BE2C (cell line): ENCODE measurements around the gene KCNMA1.
A peak's percentile ranks its signal among the peaks of the same experiment; 100 is the strongest.
"Not testable (repeated sequence)": the region's sequence is repeated elsewhere in the genome, so short reads cannot be mapped to it uniquely, and the experiment has no call there.

Experiments
- DNase-seq: peaks from one replicate; pipeline ENCODE4 v3.0.0-alpha.2; 2020
- H3K27me3 ChIP-seq: fragments of 250-450 bp; sonication (Bioruptor Pico); 2 replicates; pipeline ENCODE4 v1.5.1; 2020; ENCODE audit warnings: mild to moderate bottlenecking
- H3K36me3 ChIP-seq: fragments of 250-450 bp; sonication (Bioruptor Pico); 2 replicates; pipeline ENCODE4 v1.5.1; 2020; ENCODE audit warnings: mild to moderate bottlenecking
- H3K4me1 ChIP-seq: fragments of 250-450 bp; sonication (Bioruptor Pico); 2 replicates; pipeline ENCODE4 v1.5.1; 2020
- H3K4me3 ChIP-seq: 2 replicates; pipeline ENCODE4 v1.5.1; 2011; ENCODE audit warnings: low read depth, low read length
- H3K9me3 ChIP-seq: fragments of 250-450 bp; sonication (Bioruptor Pico); 2 replicates; pipeline ENCODE4 v1.5.1; 2020
- TF ChIP-seq, protein P1 (sequence below): IDR thresholded peaks from 2 replicates; pipeline ENCODE4 v1.5.1; 2012; ENCODE audit warnings: mild to moderate bottlenecking, low read depth, low read length

KCNMA1 gene

DNA sequence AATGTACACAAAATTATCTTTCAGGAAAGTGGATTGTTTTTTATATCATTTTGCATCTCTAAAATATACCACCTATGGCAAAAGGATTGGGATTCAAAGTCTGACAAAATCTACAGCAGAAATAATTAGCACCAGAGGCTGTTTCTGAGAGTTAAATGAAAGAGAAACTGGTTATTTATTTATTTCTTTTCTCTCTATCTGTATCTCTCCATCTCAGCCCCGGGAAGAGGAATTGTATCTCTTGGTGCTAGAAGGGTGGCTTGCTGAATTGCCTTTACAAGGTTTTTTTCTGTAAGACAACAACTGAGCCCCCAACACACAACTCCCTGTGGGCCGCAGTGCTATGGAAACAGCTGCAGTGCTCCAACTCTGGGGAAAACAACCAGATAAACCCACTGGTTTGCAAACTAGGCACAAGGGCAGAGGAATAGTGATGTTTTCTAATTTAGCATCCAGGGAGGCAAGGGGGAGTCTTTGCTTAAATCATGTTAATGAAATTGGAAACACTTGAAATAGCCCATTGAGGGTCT, 249.0 kb downstream of the KCNMA1 start:
- Histone ChIP-seq H3K27me3 (no peaks in the 10 kb centered on the region), H3K4me1 (peaks cover 50% of the 10 kb centered on the region), H3K9me3 (no peaks in the 10 kb centered on the region), H3K36me3 (no peaks in the 10 kb centered on the region), H3K4me3 (no peak overlapping the region)
- TF ChIP-seq, protein P1, sequence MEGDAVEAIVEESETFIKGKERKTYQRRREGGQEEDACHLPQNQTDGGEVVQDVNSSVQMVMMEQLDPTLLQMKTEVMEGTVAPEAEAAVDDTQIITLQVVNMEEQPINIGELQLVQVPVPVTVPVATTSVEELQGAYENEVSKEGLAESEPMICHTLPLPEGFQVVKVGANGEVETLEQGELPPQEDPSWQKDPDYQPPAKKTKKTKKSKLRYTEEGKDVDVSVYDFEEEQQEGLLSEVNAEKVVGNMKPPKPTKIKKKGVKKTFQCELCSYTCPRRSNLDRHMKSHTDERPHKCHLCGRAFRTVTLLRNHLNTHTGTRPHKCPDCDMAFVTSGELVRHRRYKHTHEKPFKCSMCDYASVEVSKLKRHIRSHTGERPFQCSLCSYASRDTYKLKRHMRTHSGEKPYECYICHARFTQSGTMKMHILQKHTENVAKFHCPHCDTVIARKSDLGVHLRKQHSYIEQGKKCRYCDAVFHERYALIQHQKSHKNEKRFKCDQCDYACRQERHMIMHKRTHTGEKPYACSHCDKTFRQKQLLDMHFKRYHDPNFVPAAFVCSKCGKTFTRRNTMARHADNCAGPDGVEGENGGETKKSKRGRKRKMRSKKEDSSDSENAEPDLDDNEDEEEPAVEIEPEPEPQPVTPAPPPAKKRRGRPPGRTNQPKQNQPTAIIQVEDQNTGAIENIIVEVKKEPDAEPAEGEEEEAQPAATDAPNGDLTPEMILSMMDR = no peak
- DNase-seq = no peak

DNA sequence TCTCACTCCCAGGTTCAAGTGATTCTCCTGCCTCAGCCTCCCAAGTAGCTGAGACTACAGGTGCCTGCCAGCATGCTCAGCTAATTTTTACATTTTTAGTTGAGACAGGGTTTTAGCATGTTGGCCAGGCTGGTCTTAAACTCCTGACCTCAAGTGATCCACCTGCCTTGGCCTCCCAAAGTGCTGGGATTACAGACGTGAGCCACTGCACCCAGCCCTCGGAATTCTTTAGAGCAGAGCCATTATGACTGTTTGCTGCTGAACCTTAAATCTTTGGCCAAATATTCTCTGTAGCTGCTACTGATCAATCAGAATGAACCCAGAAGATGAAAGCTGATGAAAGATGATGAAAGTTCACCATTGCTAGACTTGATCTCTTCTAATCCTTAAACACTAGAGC, 249.9 kb downstream of the KCNMA1 start:
- peaks cover 44% of the 10 kb centered on the region for H3K4me1 ChIP-seq
- DNase-seq, H3K27me3 ChIP-seq, H3K9me3 ChIP-seq, H3K4me3 ChIP-seq, H3K36me3 ChIP-seq: not testable (repeated sequence)

DNA sequence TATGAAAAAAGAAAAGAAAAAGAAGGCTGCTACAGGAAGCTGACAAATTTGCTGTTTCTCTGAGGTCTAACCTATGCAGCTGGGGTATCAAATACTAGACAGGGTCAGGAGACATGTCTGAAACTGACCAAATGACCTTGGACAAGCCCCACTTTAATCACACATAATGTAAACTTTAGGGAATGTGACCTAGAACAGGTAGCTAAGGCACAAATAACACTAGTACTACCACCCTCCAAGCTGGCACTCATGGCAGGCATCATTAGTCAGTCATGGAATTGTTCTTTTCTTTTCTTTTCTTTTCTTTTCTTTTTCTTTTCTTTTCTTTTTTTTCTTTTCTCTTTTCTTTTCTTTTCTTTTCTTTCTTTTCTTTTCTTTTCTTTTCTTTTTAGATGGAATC, 250.4 kb downstream of the KCNMA1 start:
- H3K4me3 ChIP-seq = no peak overlapping the region
- no peaks in the 10 kb centered on the region for H3K36me3 ChIP-seq
- TF ChIP-seq, protein P1 = no peak
- peaks cover 39% of the 10 kb centered on the region for H3K4me1 ChIP-seq
- no peak for DNase-seq
- H3K27me3 ChIP-seq = no peaks in the 10 kb centered on the region
- H3K9me3 ChIP-seq = no peaks in the 10 kb centered on the region

DNA sequence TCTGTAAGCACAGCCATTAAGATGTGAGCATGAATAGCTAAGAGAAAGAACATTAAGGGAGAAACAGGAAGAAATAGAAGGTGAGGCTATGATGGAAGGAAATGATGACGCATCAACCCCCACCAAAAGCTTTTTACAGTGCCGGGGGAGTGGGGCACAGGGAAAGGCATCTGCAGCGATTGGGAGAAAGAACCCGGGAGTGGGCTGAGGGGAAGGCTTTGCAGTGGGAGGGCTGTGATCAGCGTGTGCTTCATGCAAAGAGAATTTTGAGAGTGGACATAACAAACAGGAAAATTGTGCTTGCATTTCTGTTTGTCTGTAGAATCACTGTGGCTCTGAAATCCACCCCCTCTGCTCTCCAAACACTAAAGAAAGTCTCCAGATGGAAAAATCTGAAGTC, 250.8 kb downstream of the KCNMA1 start:
- TF ChIP-seq, protein P1 = no peak
- Histone ChIP-seq H3K36me3 (no peaks in the 10 kb centered on the region), H3K4me3 (no peak overlapping the region), H3K9me3 (no peaks in the 10 kb centered on the region), H3K4me1 (peaks cover 38% of the 10 kb centered on the region), H3K27me3 (no peaks in the 10 kb centered on the region)
- no peak for DNase-seq

DNA sequence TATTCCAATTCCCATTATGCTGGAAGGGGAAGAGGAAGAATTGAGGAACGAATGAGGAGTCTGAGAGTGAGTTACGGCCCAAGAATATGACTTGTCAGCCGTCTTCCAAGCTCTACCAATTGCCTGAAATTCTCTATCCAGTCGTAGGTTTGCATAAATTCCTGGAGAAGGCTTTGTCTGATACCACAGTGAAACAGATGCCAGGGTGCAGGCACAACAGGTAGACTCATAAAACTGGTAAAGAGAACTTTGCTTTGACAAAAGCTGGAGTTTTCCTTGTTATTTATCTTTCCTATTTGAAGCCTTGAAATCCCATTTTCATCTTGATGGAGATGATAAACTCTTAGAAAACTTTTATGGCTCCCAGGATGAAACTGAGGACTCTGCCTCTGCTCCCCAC, 251.2 kb downstream of the KCNMA1 start:
- Histone ChIP-seq H3K36me3 (no peaks in the 10 kb centered on the region), H3K4me3 (no peak overlapping the region), H3K27me3 (no peaks in the 10 kb centered on the region), H3K9me3 (no peaks in the 10 kb centered on the region), H3K4me1 (peaks cover 33% of the 10 kb centered on the region)
- DNase-seq = no peak
- TF ChIP-seq, protein P1 = no peak

DNA sequence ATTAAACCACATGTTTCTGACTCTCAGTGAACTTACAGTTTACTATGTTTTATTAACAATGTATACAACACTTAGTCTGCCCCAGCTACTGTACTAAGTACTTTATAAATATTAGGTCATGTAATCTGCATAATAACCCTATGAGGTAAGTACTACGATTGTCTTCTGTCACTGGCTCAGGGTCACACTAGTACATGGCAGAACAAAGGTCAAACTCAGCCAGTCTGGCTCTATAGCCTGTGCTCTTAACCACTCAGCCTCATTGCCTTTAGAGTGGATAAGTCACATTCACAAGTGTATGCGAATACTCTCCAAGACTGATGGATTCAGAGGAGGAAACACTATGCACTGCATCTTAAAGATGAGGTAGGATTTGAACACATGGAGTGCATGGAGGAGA, 252.3 kb downstream of the KCNMA1 start:
- no peak overlapping the region for H3K4me3 ChIP-seq
- no peaks in the 10 kb centered on the region for H3K27me3 ChIP-seq
- H3K4me1 ChIP-seq = peaks cover 25% of the 10 kb centered on the region
- no peaks in the 10 kb centered on the region for H3K36me3 ChIP-seq
- H3K9me3 ChIP-seq = no peaks in the 10 kb centered on the region
- TF ChIP-seq, protein P1 = no peak
- DNase-seq = no peak

DNA sequence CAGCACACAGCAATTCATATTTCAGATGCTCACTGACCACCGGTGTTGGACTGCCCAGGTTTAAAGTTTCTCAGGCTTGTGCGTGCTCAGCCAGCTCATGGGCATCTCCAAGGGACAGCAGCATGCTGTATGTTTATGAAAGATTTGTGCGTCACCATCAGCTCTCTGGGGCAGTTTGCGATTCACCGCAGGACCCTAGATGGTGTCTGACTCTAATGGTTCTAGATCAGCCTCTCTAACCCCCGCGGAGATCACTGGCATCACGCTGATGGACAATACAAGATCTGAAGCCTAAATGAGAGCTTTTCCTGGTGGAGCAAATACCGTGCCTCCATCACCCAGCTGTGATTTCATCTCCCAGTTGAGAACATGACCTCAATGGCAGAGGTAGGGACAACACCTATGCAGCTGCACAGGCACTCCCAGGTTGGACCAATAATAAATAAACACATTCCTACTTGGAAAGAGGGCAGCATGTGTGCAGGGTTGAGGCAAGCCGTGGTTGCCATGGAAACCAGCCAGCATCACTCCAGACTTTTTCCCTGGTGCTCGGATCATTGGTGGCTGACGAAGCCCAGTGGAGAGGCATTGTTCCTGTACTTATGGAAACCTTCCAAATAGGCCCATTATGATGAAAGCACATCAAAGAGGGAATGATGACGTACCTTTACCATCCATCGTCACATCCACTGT, 253.6 kb downstream of the KCNMA1 start:
- no peaks in the 10 kb centered on the region for H3K9me3 ChIP-seq
- no peak overlapping the region for H3K4me3 ChIP-seq
- H3K36me3 ChIP-seq = no peaks in the 10 kb centered on the region
- TF ChIP-seq, protein P1 = no peak
- peaks cover 12% of the 10 kb centered on the region for H3K4me1 ChIP-seq
- peak; percentile 38 for DNase-seq
- H3K27me3 ChIP-seq = no peaks in the 10 kb centered on the region
